Ectodermal cell (in vitro differentiated cells): ENCODE measurements around the gene RGS3.

Source experiments
- H3K27ac ChIP-seq: 2 replicates; pipeline ENCODE4 v1.7.0; 2013; ENCODE audit warnings: mild to moderate bottlenecking, low read depth, low read length; ENCODE audit not compliant: insufficient read depth, poor library complexity, severe bottlenecking
- H3K27me3 ChIP-seq: 2 replicates; pipeline ENCODE4 v1.7.0; 2013; ENCODE audit warnings: mild to moderate bottlenecking, low read length; ENCODE audit not compliant: insufficient read depth, control insufficient read depth, poor library complexity, severe bottlenecking
- H3K36me3 ChIP-seq: one replicate; pipeline ENCODE4 v1.7.0; 2013; ENCODE audit warnings: low read length; ENCODE audit not compliant: control insufficient read depth, insufficient read depth
- H3K4me1 ChIP-seq: one replicate; pipeline ENCODE4 v1.7.0; 2013; ENCODE audit warnings: low read length; ENCODE audit not compliant: control insufficient read depth, insufficient read depth
- H3K4me3 ChIP-seq: 2 replicates; pipeline ENCODE4 v1.7.0; 2013; ENCODE audit warnings: low read depth, low read length, control low read depth; ENCODE audit not compliant: insufficient read depth
- H3K9me3 ChIP-seq: 2 replicates; pipeline ENCODE4 v1.7.0; 2013; ENCODE audit warnings: mild to moderate bottlenecking, low read length, moderate library complexity; ENCODE audit not compliant: control insufficient read depth
- WGBS, 2 experiments: methylation state at CpG; one replicate each; pipeline ENCODE4 v1.1.7; 2013; ENCODE audit warnings: missing lambda C conversion rate in 2 of 2; 5-methylcytosine and 5-hydroxymethylcytosine counted together

The RGS3 gene

GRCh38 chr9:113616621-113617496, 153.3 kb downstream of the RGS3 start:
- H3K36me3 ChIP-seq = no peaks in the 10 kb centered on the region
- no peaks in the 10 kb centered on the region for H3K9me3 ChIP-seq
- WGBS, 2 experiments = 88% methylated on average over 16 of the region's 16 CpGs
- H3K4me1 ChIP-seq = peaks cover 25% of the 10 kb centered on the region
- H3K27me3 ChIP-seq = no peaks in the 10 kb centered on the region
- no peak overlapping the region for H3K27ac ChIP-seq
- H3K4me3 ChIP-seq = no peak overlapping the region

- H3K9me3 ChIP-seq = no peaks in the 10 kb centered on the region
- no peak overlapping the region for H3K27ac ChIP-seq
- no peaks in the 10 kb centered on the region for H3K27me3 ChIP-seq
- 71 to 75% methylated on average over 6 of the region's 6 CpGs for WGBS, 2 experiments
- no peaks in the 10 kb centered on the region for H3K36me3 ChIP-seq
- peaks cover 27% of the 10 kb centered on the region for H3K4me1 ChIP-seq
- H3K4me3 ChIP-seq = no peak overlapping the region
Measured at GRCh38 chr9:113617550-113617949, 154.0 kb downstream of the RGS3 start.

GRCh38 chr9:113618836-113619490, 155.4 kb downstream of the RGS3 start:
- whole genome bisulfite sequencing, 2 experiments = 85 to 92% methylated on average over 7 of the region's 7 CpGs
- Histone ChIP-seq H3K36me3 (no peaks in the 10 kb centered on the region), H3K27me3 (no peaks in the 10 kb centered on the region), H3K27ac (no peak overlapping the region), H3K4me3 (no peak overlapping the region), H3K4me1 (peaks cover 33% of the 10 kb centered on the region), H3K9me3 (no peaks in the 10 kb centered on the region)

- WGBS, 2 experiments = 81% methylated on average over 12 of the region's 12 CpGs
- Histone ChIP-seq H3K4me3 (no peak overlapping the region), H3K36me3 (no peaks in the 10 kb centered on the region), H3K27ac (peak overlapping the region; percentile 48), H3K4me1 (peaks cover 33% of the 10 kb centered on the region), H3K27me3 (no peaks in the 10 kb centered on the region), H3K9me3 (no peaks in the 10 kb centered on the region)
Measured at GRCh38 chr9:113619491-113620376, 156.2 kb downstream of the RGS3 start.

GRCh38 chr9:113620377-113621161, 157.0 kb downstream of the RGS3 start:
- WGBS, 2 experiments = 69 to 73% methylated on average over 16 of the region's 16 CpGs
- no peak overlapping the region for H3K4me3 ChIP-seq
- peak overlapping the region; percentile 69 for H3K27ac ChIP-seq
- no peaks in the 10 kb centered on the region for H3K9me3 ChIP-seq
- H3K36me3 ChIP-seq = no peaks in the 10 kb centered on the region
- peaks cover 33% of the 10 kb centered on the region for H3K4me1 ChIP-seq
- no peaks in the 10 kb centered on the region for H3K27me3 ChIP-seq

- no peaks in the 10 kb centered on the region for H3K36me3 ChIP-seq
- H3K27ac ChIP-seq = peak overlapping the region; percentile 69
- 58 to 69% methylated on average over 14 of the region's 14 CpGs for WGBS, 2 experiments
- H3K9me3 ChIP-seq = no peaks in the 10 kb centered on the region
- H3K27me3 ChIP-seq = no peaks in the 10 kb centered on the region
- H3K4me3 ChIP-seq = no peak overlapping the region
- peaks cover 33% of the 10 kb centered on the region for H3K4me1 ChIP-seq
Measured at GRCh38 chr9:113621309-113621791, 157.8 kb downstream of the RGS3 start.

- H3K4me1 ChIP-seq = peaks cover 33% of the 10 kb centered on the region
- H3K36me3 ChIP-seq = no peaks in the 10 kb centered on the region
- 80% methylated on average over 1 of the region's 2 CpGs; no CpG with 5 or more reads in 1 of the 2 experiments for WGBS, 2 experiments
- H3K9me3 ChIP-seq = no peaks in the 10 kb centered on the region
- no peak overlapping the region for H3K4me3 ChIP-seq
- peak overlapping the region; percentile 16 for H3K27ac ChIP-seq
- no peaks in the 10 kb centered on the region for H3K27me3 ChIP-seq
Measured at GRCh38 chr9:113621980-113622379, 158.5 kb downstream of the RGS3 start.

GRCh38 chr9:113622600-113623400, 159.3 kb downstream of the RGS3 start:
- H3K27me3 ChIP-seq = no peaks in the 10 kb centered on the region
- no peaks in the 10 kb centered on the region for H3K36me3 ChIP-seq
- no peak overlapping the region for H3K4me3 ChIP-seq
- no peaks in the 10 kb centered on the region for H3K9me3 ChIP-seq
- 41 to 49% methylated on average over 8 of the region's 8 CpGs for WGBS, 2 experiments
- H3K4me1 ChIP-seq = peaks cover 27% of the 10 kb centered on the region
- H3K27ac ChIP-seq = no peak overlapping the region
